ENCODE measurements around the gene C1RL.
"Not testable (repeated sequence)": the region's sequence is repeated elsewhere in the genome, so short reads cannot be mapped to it uniquely, and the experiment has no call there.

Gene C1RL

DNA sequence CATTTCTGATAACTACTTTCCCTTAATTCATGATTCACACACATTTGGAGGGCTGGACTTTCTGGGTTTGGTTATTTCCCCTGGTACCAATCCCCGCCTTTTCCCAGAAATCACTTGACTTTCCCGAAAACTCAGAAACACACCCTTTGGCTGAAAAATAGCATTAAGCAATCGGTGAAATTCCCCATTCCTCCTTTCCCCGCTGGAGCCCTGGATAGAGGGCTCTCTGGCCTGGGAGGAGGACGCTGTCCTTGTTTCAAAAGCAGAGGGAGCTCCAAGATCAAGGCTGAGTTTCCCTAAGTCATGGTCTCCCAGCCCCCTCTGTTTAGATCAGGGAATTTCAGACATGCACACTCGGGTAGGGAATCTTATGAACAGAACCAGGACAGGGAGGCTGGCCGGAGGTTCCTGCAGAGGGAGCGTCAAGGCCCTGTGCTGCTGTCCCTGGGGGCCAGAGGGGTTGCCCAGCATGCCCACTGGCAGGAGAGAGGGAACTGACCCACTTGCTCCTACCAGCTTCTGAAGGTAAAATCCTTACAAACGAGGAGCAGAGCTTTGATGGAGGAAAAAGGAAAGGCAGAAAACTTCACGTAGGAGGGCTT, 48.6 kb downstream of the C1RL start, which contains the start of gene C1S:
Gene C1S, plus strand, starts transcription at position 366 of the 602 bp plus-strand sequence. CDS start 1,195 bp downstream, outside the sequence.
- Mint-ChIP-seq H3K27me3 (peaks cover 5% of the 10 kb centered on the region), H3K27ac (no peak within 1 kb of the TSS), H3K9me3 (no peaks in the 10 kb centered on the region), H3K4me3 (no peak within 1 kb of the TSS), H3K4me1 (no peaks in the 10 kb centered on the region), H3K36me3 (ENCODE audit: low read depth) (no peaks in the 10 kb centered on the region)
- no peak for DNase-seq
- ATAC-seq = no peak

DNA sequence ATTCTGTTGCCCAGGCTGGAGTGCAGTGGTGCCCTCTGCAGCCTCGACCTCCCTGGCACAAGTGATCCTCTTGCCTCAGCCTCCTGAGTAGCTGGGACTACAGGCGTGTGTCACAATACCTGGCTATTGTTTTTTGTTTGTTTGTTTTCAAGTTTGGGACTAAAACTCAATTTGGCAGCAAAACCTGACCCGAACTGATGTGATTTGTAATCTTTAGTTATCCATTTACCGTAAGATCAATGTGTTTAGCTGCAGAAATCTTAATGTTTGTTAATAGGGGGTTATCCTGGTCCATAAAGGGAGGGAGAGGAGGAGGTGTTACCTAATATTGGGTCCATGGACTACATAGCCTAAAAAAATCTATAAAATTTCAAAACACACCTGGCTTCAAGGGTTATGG, 49.2 kb downstream of the C1RL start:
- ATAC-seq (no peak), DNase-seq (no peak)
- peaks cover 7% of the 10 kb centered on the region for H3K27me3 Mint-ChIP-seq
- no peaks in the 10 kb centered on the region for H3K9me3 Mint-ChIP-seq
- no peak overlapping the region for H3K27ac Mint-ChIP-seq
- H3K36me3 Mint-ChIP-seq (ENCODE audit: low read depth) = no peaks in the 10 kb centered on the region
- H3K4me1 Mint-ChIP-seq = no peaks in the 10 kb centered on the region
- no peak overlapping the region for H3K4me3 Mint-ChIP-seq

DNA sequence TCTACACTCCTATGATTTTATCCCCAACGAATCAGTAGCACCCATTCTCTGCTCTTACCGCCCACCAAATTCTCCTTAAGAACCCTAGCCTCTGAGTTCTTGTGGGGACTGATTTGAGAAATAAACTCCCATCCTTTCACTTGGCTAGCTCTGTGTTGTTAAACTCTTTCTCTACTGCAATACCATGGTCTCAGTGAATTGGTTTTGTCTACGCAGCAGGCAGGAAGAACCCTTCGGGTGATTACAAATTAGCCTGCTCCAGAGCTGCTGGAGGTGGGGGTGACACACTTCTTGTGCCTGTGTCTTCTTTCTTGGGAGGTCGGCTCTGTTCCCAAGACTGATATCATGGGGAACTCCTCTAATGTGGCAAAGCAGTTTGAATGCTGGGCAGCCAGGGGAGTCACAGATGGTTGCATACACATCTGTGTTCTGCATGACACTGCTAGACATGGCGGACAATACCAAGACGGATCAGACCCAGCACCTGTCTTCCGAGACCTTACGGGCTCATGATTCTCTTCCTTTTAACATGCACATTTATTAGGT, 50.1 kb downstream of the C1RL start:
- Mint-ChIP-seq H3K9me3 (no peaks in the 10 kb centered on the region), H3K27ac (no peak overlapping the region), H3K4me1 (no peaks in the 10 kb centered on the region), H3K36me3 (ENCODE audit: low read depth) (no peaks in the 10 kb centered on the region), H3K27me3 (peaks cover 12% of the 10 kb centered on the region), H3K4me3 (no peak overlapping the region)
- no peak for DNase-seq
- ATAC-seq = no peak

DNA sequence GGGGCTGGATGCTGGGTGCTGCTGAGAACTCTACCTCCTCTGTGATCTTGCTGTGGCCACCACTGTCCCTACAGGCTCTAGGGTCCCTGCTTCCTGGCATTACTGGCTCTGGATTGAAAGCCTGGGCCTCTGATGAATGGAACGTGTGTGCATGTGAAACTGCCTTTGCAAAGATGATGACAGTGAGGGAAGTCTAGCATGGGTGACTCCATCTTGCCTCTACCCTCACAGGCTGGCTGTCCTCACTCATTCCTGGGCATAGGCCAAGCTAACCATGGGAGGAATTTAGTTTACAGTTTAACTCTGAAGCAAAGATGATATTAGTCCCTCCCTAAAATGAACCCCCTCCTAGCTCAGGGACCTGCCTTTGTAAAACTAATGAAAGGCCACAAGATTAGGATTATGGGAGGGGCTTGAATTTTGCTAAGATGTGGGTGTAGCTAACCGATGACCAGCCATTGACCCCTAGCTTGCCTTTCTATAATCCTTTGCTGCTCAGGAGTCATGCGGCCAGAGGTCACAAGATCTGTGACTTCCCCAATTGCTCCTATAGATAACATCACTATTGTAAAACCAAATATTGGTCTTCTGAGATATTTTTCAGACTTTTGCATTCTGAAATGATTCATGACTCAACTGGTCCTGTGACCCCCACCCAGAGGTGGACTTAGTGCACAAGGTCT, 50.7 kb downstream of the C1RL start:
- H3K9me3 Mint-ChIP-seq = no peaks in the 10 kb centered on the region
- DNase-seq = no peak
- no peak overlapping the region for H3K4me3 Mint-ChIP-seq
- H3K36me3 Mint-ChIP-seq (ENCODE audit: low read depth) = no peaks in the 10 kb centered on the region
- ATAC-seq = no peak
- no peaks in the 10 kb centered on the region for H3K4me1 Mint-ChIP-seq
- no peak overlapping the region for H3K27ac Mint-ChIP-seq
- H3K27me3 Mint-ChIP-seq = peaks cover 12% of the 10 kb centered on the region

DNA sequence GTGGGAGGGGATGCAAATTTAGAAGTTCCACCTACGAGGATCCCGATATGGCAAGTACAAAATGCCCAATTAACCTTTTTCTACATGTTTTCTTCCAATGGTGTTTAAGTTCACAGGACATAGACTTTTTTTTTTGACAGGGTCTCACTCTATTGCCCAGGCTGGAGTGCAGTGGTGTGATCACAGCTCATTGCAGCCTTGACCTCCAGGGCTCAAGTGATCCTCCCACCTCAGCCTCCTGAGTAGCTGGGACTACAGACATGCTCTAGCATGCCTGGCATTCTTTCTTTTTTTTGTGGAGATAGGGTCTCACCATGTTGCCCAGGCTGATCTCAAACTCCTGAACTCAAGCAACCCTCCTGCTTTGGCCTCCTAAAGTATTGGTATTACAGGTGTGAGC, 53.3 kb downstream of the C1RL start:
- H3K4me1 Mint-ChIP-seq; H3K36me3 Mint-ChIP-seq (ENCODE audit: low read depth); H3K4me3 Mint-ChIP-seq; H3K9me3 Mint-ChIP-seq; DNase-seq; ATAC-seq; H3K27ac Mint-ChIP-seq: not testable (repeated sequence)
- H3K27me3 Mint-ChIP-seq = peaks cover 15% of the 10 kb centered on the region

DNA sequence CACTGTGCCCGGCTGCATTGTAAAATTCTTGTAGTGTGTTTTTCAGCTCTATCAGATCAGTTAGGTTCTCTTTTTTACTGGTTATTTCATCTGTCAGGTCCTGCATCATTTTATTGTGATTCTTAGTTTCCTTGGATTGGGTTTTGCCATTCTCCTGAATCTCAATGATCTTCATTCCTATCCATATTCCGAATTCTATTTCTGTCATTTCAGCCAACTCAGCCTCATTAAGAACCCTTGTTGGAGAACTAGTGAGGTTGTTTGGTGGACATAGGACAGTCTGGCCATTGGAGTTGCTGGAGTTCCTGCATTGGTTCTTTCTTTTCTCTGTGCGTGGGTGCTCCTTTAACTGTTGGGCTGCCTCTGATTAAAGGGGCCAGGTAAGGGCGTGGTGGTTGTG, 54.1 kb downstream of the C1RL start:
- no peak overlapping the region for H3K27ac Mint-ChIP-seq
- no peaks in the 10 kb centered on the region for H3K36me3 Mint-ChIP-seq (ENCODE audit: low read depth)
- H3K4me3 Mint-ChIP-seq = no peak overlapping the region
- no peaks in the 10 kb centered on the region for H3K9me3 Mint-ChIP-seq
- peaks cover 12% of the 10 kb centered on the region for H3K27me3 Mint-ChIP-seq
- ATAC-seq = no peak
- H3K4me1 Mint-ChIP-seq = no peaks in the 10 kb centered on the region
- no peak for DNase-seq

DNA sequence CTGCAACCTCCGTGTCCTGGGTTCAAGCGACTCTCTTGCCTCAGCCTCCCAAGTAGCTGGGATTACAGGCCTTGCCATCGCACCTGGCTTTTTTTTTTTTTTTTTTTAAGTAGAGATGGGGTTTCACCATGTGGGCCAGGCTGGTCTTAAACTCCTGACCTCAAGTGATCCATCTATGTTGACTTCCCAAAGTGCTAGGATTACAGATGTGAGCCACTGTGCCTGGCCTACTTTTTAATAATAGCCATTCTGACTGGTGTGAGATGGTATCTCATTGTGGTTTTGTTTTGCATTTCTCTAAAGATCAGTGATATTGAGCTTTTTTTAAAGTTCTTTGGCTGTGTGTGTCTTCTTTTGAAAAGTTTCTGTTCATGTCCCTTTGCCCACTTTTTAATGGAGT, 59.0 kb downstream of the C1RL start:
- not testable (repeated sequence) for DNase-seq; ATAC-seq; H3K4me3 Mint-ChIP-seq; H3K27ac Mint-ChIP-seq; H3K4me1 Mint-ChIP-seq; H3K9me3 Mint-ChIP-seq; H3K36me3 Mint-ChIP-seq (ENCODE audit: low read depth)
- H3K27me3 Mint-ChIP-seq = peaks cover 13% of the 10 kb centered on the region

DNA sequence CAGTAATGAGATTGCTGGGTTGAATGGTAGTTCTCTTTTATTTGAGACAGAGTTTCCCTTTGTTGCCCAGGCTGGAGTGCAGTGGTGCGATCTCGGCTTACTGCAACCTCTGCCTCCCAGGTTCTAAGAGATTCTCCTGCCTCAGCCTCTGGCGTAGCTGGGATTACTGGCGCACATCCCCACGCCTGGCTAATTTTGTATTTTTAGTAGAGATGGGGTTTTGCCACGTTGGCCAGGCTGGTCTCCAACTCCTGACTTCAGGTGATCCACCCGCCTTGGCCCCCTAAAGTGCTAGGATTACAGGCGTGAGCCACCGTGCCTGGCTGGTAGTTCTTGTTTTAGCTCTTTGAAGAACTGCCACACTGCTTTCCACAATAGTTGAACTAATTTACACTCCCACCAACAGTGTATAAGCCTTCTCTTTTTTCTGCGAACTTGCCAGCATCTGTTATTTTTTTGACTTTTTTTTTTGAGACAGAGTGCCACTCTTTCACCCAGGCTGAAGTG, 59.5 kb downstream of the C1RL start:
- H3K4me1 Mint-ChIP-seq; H3K9me3 Mint-ChIP-seq; H3K36me3 Mint-ChIP-seq (ENCODE audit: low read depth); H3K27ac Mint-ChIP-seq; H3K4me3 Mint-ChIP-seq; DNase-seq; ATAC-seq: not testable (repeated sequence)
- peaks cover 10% of the 10 kb centered on the region for H3K27me3 Mint-ChIP-seq

DNA sequence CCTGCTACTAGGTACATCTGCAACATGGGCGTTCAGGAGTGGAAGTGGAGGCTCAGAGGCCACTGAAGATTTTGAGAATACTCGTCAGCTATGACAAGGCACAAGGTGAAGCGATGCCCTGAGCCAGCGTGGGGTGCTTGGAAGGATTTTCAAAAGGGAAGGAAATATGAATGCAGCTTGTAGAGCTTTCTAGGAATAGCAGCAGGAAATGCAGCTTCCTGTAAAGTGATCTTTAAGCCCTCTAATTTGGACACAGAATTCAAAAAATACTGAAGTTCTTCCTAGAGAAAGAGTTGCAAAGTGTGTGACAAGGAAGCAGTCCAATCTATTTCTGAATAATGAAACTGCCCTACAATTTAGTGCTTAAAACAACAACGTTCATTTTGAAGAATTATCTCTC, 61.7 kb downstream of the C1RL start:
- peaks cover 6% of the 10 kb centered on the region for H3K4me1 Mint-ChIP-seq
- no peaks in the 10 kb centered on the region for H3K9me3 Mint-ChIP-seq
- peaks cover 4% of the 10 kb centered on the region for H3K27me3 Mint-ChIP-seq
- DNase-seq (no peak), ATAC-seq (no peak)
- no peak overlapping the region for H3K27ac Mint-ChIP-seq
- no peak overlapping the region for H3K4me3 Mint-ChIP-seq
- H3K36me3 Mint-ChIP-seq (ENCODE audit: low read depth) = no peaks in the 10 kb centered on the region

DNA sequence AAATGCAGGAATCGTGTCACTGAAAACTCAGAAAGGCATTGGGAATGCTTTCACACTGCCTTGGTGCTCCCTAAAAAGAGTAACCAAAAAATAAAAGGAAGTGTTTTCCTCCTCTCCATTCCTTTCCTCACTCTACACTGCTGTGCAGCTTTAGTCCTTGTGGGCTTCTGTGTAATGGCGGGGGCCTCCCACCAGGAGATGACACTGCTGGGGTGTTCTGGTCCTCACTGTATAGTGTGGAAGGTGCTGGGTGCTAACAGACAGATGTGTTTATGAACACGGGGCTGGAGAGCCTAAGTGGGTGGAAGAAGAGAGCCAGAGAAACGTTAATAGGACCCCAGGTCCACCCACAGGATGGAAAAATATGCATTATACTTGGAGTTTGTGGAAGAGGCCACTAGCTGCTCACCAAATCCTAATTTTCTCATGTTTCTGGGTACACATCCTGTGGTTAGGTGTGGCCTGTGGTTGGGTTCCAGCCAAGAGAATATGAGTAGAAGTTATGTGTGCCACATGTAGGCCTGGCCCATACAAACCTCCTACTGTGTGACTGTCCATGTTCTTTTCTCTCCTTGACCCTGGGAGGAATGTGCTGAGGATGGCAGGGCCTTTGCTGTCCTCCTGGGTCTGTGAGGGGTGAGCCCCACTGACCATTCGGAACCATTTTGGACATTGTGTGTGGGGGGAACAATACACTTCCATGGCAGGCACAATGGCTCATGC, 62.5 kb downstream of the C1RL start:
- H3K27ac Mint-ChIP-seq = no peak overlapping the region
- H3K36me3 Mint-ChIP-seq (ENCODE audit: low read depth) = no peaks in the 10 kb centered on the region
- H3K9me3 Mint-ChIP-seq = no peaks in the 10 kb centered on the region
- no peak for DNase-seq
- ATAC-seq = no peak
- H3K4me3 Mint-ChIP-seq = no peak overlapping the region
- H3K27me3 Mint-ChIP-seq = peaks cover 4% of the 10 kb centered on the region
- peaks cover 6% of the 10 kb centered on the region for H3K4me1 Mint-ChIP-seq

DNA sequence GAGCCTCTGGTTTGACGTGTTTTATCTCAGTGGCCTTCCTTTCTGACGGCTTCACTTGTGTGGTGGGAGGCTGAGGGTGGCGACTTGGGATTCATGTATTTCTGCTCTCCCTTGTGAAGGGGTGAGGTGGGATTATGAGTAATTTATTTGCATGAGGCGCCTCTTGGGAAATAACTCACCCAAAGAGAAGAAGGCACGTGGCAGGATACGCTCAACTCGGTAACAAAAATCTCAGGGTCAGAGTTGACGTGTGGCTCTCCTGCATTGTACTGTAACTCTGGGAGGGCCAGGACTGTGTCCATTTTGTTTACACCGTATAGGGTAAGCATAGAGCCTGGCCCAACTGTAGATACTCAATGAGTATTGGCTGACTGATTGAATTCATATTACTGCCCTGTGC, 63.1 kb downstream of the C1RL start:
- no peaks in the 10 kb centered on the region for H3K36me3 Mint-ChIP-seq (ENCODE audit: low read depth)
- H3K4me1 Mint-ChIP-seq = peaks cover 6% of the 10 kb centered on the region
- DNase-seq (no peak), ATAC-seq (no peak)
- no peak overlapping the region for H3K4me3 Mint-ChIP-seq
- H3K27me3 Mint-ChIP-seq = peaks cover 2% of the 10 kb centered on the region
- H3K9me3 Mint-ChIP-seq = no peaks in the 10 kb centered on the region
- H3K27ac Mint-ChIP-seq = no peak overlapping the region

All from activated naive CD8-positive, alpha-beta T cell treated with anti-CD3 and anti-CD28 coated beads, Interleukin-2, amount 50 U/mL, for 24 hours (primary cell).